GM12874 (cell line): ENCODE data around the gene MX1.

Experiments used
- TF ChIP-seq, protein P1 (sequence below): IDR thresholded peaks from 2 replicates; pipeline ENCODE4 v1.5.1; 2011; ENCODE audit warnings: low read depth, mild to moderate bottlenecking, control low read depth, low read length, moderate library complexity; ENCODE audit not compliant: insufficient read depth

Gene MX1

DNA sequence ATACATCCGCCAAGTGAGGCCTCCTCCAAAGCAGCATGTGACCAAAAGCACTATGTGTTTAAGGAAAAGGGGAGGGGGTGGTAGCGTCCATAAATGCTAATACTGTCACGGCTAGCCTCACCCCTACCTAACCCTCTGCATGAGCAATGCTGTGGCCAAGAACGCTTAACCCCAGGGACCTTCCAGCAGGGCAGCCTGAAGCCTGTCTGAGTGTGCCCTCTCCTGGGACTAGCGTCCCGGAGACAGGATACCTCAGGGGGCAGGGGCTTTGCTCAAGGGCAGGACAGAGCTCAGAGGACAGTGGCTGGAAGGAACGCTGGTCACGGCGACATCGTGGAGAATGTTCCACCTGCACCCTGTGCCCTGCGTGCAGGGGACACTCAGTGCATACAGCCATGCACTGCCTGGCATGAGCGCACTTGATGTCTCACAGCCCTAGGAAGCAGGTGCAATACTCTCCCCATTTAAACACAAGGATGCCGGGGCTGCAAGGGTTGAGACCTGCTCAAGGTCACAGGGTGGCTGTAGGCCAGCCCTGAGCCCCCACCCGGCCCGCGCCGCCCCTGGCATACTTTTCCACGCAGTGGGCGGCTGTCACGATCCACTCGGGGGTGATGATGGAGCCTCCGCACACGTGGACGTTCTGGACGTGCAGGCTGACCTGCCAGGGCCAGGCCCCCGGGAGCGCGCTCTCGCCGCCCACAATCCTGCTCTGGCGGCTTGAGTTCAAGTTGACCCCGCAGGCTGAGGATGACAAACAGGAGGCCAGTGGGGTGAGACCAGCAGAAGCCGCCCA lies 46.9 kb downstream of the MX1 start:
- TF ChIP-seq, protein P1, sequence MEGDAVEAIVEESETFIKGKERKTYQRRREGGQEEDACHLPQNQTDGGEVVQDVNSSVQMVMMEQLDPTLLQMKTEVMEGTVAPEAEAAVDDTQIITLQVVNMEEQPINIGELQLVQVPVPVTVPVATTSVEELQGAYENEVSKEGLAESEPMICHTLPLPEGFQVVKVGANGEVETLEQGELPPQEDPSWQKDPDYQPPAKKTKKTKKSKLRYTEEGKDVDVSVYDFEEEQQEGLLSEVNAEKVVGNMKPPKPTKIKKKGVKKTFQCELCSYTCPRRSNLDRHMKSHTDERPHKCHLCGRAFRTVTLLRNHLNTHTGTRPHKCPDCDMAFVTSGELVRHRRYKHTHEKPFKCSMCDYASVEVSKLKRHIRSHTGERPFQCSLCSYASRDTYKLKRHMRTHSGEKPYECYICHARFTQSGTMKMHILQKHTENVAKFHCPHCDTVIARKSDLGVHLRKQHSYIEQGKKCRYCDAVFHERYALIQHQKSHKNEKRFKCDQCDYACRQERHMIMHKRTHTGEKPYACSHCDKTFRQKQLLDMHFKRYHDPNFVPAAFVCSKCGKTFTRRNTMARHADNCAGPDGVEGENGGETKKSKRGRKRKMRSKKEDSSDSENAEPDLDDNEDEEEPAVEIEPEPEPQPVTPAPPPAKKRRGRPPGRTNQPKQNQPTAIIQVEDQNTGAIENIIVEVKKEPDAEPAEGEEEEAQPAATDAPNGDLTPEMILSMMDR, result no peak

DNA sequence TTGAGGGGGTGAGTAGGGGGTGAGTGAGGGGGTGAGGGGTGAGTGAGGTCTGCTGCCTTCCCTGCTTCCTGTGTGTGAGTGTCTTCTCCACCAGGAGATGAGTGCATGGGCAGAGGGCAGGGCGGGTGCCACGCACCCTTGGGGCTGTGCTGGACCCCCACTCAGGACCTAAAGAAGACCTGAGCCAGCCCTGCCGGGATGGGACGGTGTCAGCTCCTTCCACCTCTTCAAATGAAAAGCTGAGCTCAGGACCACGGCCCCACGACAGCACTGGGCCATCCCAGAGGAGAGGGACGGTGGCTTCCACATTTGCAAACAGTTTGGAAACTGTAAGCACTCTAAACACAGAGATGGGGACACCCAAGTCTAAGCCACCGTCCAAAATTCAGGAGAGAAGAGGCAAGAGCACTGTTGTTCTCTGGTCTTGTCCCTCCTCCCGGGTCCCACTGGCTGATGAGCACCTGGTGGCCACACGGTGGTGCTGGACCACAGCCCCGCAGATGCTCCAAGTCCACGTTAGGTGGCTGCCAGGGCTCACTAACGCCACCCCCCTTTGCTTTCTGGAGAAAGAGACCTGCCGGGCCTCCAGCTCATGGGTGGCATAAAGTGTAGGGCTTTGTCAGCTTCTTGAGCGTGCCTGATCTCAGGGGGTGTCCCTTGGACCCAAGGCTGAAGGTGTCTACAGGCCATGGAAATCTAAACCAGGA lies 49.8 kb downstream of the MX1 start:
- TF ChIP-seq, protein P1, result no peak

DNA sequence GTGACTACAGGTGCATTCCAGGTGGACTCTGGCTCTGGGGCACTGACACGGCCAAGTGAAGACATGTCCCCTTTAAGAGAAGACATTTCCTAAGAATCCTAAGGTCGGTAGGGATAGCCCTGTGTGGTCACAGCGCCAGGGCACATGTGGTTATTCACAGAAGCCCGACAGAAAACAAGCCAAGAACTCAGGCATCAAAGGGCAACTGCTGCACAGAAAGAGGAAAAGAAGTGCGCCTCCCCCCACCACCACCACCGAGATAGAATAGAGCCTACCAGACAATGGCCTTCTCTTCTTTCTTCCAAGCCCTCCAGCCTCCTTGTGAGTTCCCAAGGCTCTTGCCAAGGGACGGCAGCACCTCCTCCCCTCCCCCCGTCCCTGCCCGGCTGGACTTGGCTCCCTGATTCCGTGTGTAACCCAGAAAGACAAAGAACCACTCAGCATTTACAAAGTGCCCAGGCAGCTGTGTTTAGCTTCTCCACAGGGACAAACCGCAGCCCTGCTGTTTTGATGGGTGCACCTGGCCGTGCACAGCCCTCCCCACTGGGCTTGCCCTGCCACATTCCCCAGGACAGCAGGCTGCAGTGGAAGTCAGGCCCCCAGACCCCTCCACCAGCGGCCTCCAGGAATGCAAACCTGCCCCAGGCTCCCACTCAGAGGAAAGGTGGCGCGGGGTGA lies 51.7 kb downstream of the MX1 start:
- TF ChIP-seq, protein P1, result no peak

DNA sequence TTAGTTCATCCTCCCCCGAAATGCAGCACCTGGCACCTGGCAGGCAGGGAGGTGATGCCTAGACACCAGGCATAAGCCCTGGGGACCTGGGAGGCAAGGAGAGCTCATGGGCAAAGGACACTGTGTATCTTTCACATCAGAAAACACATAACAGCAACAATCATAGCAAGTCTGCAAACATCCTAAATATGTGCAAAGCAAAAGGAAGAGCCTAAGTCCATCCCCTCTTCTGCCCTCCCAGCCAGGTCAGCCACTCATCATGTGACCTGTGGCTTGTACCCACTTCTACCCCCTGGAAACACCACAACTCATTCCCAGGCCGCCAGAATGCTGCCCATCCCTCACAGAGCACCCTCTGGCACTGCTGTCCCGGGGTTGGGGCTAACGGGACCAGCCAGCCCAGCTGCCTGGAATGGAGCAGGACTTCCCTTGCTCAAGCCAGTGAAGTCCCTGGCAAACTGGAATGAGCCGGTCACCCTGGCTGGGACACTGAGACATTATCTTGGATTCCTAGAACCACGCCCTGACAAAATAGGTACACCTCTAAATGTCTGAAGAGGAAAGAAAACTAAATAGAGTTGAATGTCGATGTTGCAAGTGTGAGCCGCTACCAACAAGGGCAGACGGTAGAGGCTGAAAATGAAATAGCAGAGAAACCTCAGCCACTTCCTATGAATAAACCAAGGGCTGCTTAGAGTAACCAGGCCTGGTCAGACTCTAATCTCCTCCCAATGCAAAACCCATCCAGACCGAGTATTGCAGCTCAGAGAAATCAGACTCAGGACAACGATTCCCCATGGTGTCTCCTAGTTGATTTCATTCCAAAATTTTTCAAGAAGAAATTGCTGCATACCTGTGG lies 52.5 kb downstream of the MX1 start:
- TF ChIP-seq, protein P1, result no peak

- TF ChIP-seq, protein P1, result no peak
Observed at GRCh38 chr21:41479686-41480085, 53.6 kb downstream of the MX1 start.

DNA sequence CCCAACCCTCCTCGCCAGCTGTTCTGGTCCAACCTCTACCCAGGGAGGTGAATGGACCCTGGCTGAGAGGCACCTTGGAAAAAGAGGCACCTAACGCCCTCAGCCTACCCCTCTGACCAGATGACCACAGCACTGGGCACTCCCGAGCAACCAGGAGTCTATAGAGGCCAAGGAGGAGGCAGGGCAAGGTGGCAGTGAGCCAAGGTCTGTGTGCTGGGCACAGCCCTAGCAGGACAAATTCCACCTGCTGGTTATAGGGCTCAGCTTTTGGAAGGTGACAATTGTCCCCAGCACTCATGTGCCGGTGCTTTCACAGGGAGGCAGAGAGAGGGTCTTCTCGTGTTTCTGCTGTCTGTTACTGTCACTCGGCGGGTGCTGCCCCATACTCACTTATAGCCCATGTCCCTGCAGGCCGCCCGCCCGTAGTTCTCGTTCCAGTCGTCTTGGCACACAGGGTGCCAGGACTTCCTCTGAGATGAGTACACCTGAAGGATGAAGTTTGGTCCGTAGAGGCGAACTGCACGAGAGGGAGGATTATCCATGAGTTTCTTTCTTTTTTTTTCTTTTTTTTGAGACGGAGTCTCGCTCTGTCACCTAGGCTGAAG lies 54.1 kb downstream of the MX1 start:
- TF ChIP-seq, protein P1, result no peak
